Astrocyte of the spinal cord (primary cell): ENCODE data around the gene MAP3K1.
A peak's percentile ranks its signal among the peaks of the same experiment; 100 is the strongest.

Source experiments
- DNase-seq: peaks from one replicate; pipeline ENCODE4 v3.0.0; 2011; ENCODE audit warnings: low read depth, low spot score
- H3K4me3 ChIP-seq: 2 replicates; pipeline ENCODE4 v1.5.1; 2011; ENCODE audit warnings: low read depth, mild to moderate bottlenecking, low read length, moderate library complexity
- CTCF ChIP-seq: IDR thresholded peaks from 2 replicates; pipeline ENCODE4 v1.5.1; 2012; ENCODE audit warnings: low read depth, mild to moderate bottlenecking, low read length, inconsistent platforms
- in situ Hi-C: cut with HindIII; loops from 2 replicates; pipeline ENCODE4 v1.10.0; 2017; ENCODE audit warnings: low sequenced_read_pairs

MAP3K1 gene

GRCh38 chr5:56896763-56897162 is 81.4 kb downstream of the MAP3K1 start:
- no peak overlapping the region for H3K4me3 ChIP-seq
- in situ Hi-C loops = no loop called here
- DNase-seq = no peak
- TF ChIP-seq CTCF = no peak

GRCh38 chr5:56898213-56898612 is 82.9 kb downstream of the MAP3K1 start:
- H3K4me3 ChIP-seq = no peak overlapping the region
- DNase-seq = no peak
- in situ Hi-C loops = no loop called here
- TF ChIP-seq CTCF = no peak

- DNase-seq = peak; percentile 47
- in situ Hi-C loops = no loop called here
- TF ChIP-seq CTCF = no peak
- no peak overlapping the region for H3K4me3 ChIP-seq
Measured at GRCh38 chr5:56900395-56900794, 85.0 kb downstream of the MAP3K1 start.

GRCh38 chr5:56900858-56901578 is 85.7 kb downstream of the MAP3K1 start:
- DNase-seq = peak; percentile 51
- no peak overlapping the region for H3K4me3 ChIP-seq
- in situ Hi-C loops = no loop called here
- TF ChIP-seq CTCF = peak; percentile 61

GRCh38 chr5:56908942-56909293 is 93.6 kb downstream of the MAP3K1 start:
- no peak for TF ChIP-seq CTCF
- in situ Hi-C loops = no loop called here
- peak overlapping the region; percentile 63 for H3K4me3 ChIP-seq
- DNase-seq = no peak

GRCh38 chr5:56909294-56910209 is 94.2 kb downstream of the MAP3K1 start, which contains the start of gene SETD9:
Gene SETD9, plus strand, starts transcription at chr5:56909596. Its CDS starts 50 bp downstream, at chr5:56909646.
- TF ChIP-seq CTCF = no peak
- in situ Hi-C loops = no loop called here
- peak; percentile 98 for DNase-seq
- H3K4me3 ChIP-seq = peak within 1 kb of the TSS; percentile 63
